Hematopoietic multipotent progenitor cell treated with erythropoietin and hydrocortisone succinate and interleukin-3 and kit ligand, for 4 days (in vitro differentiated cells): Measurements from ENCODE around the gene UPB1.
A peak's percentile ranks its signal among the peaks of the same experiment; 100 is the strongest.

Source experiments
- DNase-seq: peaks from one replicate; pipeline ENCODE4 v3.0.0-alpha.2; 2015

Gene UPB1

DNA sequence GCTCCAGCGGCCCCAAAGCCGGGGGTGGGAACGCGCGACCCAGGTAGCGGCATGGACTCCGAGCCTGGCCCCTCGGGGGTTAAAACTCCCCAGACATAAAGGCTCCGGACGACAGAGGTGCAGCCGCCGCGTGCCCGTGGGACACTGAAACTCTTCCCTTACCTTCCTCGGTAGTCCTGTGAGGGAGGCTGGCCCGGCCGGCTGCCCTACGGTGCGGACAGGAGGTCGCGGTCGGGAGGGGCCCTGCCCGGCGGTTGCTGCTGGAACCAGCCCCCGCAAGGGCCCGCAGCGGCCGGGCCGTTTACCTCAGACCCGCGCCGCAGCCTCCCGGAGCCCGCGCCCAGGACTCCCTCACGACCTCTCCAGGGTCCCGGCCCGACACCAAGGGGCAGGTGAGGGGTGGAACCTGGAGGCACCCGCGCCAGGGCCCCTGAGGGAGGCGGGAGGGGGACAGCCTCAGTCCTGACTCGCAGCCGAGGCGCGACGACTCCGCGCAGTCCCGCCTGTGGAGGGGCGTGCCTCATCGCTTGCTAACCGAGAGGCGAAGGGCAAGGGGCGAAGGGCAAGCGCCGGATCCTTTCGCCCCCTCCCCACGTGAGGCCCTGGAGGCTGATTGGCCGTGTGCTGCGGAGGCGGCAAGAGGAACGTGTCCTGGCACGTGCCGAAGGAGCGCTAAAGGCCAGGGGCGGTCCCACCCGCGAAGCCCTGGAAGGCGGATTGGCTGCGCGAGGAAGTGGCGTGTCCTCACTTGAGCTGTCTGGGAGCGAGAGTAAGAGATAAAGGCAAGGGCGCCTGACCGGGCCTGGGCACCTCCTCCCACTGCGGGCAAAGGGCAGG lies at the start of gene UPB1:
TSS of gene UPB1 (plus strand) at position 805 of the 837 bp plus-strand sequence. CDS start 72 bp downstream, outside the sequence.
- DNase-seq = peak; percentile 41

DNA sequence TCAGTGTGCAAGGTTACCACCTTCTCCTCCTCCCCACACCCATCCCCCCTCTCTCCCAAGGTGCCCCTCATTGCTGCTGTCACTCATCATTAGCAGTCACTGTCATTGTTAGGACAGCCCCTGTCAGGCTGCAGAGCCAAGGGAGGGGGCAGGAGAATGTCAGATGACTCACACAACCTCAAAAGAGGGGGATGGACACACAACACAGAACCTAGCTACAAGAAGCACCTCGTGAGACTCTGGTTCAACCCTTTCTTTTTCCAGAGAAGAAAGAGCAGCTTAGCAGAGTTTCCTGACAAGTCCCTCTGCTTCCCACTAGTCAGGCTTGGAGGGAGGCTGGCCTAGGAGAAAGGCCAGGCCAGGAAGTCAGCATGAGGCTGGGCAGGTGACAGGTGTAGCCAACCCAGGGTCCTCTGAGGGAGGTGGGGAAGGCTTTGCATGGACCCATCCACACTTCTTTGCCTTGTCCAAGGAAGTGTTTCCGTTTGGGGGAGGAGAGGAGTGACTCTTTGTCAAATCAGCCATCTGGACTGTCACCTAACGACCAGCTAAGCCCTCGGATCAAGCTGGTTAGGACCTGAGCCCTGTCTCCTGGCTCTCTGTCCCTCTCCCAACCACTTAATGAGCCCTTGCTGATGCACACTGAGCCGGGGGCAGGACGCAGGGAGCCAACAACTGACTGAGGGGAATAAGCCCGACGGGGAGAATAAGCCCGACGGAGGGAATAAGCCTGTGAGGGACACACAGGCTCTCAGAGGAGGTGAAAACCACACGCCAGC lies 49.5 kb upstream of the UPB1 start:
- DNase-seq = no peak

DNA sequence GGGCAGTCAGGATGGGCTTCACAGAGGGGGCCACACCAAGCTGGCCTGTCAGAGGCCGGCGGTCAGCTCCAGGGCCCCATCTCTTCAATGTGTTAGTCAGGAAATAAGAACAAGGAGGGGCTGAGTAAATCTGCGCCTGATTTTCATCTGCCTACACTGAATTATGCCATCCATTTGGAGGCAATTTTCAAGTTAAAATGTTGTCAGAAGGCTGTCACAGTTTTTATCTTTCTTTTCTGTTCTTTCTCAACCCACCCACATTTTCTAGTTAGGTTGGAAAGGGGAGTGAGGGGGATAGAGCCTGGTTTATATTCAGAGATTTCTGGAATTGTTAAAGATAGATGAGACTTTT lies 48.9 kb upstream of the UPB1 start:
- no peak for DNase-seq

DNA sequence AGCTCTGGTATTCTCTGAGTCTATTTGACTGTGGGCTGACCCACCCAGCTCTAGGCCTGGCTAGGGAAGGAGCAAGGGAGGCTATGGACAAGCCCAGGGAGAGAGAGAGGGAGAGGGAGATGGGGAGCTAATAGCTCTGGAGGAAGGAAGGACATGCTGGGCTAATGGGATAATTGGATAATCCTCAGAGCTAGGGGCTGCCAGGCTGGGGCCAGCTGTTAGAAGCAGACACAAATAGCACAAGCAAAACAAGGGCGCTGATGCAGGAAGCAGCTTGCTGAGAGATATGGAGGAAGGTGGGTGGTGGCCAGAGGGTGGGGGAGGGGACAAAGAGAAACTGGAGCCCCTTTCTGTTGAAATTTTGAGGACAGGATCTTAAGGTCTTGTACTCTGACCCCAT lies 44.5 kb upstream of the UPB1 start:
- DNase-seq = peak; percentile 77

DNA sequence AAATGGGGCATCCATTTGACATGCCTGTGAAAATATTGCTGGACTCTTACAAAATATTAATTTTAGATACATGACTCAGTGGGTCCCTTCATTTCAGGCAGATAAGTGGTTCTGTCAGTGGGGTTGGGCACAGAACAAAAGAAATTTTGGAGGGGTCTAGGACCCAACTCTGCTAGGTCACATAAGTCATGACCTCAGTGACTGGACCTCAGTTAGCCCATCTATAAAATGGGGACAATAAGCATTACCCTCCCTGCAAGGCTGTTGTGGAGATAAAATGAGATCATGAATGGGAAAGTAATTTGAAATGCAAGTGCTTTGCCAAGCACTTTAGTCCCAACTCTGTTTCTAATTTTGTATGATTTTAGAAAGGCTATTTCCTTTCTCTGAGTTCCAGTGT lies 44.0 kb upstream of the UPB1 start:
- DNase-seq = no peak

DNA sequence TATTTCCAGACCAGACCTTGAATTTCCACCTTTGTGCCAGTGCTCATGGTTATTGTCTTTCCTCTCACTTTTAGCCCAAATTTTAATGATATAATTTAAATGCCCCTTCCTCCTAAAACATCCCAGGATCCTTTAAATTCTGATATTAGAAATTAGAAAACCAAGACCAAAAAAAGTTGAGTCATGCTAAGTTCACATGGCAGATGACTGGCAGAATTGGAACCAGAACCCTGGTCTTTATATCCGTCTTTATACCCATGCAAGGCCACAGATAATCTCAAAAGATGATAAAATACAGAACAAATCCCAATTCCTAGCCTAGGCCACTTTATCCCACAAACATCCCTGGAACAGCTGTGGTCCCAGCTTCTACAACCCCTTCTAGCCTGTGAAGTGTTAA lies 41.3 kb upstream of the UPB1 start:
- DNase-seq = no peak

DNA sequence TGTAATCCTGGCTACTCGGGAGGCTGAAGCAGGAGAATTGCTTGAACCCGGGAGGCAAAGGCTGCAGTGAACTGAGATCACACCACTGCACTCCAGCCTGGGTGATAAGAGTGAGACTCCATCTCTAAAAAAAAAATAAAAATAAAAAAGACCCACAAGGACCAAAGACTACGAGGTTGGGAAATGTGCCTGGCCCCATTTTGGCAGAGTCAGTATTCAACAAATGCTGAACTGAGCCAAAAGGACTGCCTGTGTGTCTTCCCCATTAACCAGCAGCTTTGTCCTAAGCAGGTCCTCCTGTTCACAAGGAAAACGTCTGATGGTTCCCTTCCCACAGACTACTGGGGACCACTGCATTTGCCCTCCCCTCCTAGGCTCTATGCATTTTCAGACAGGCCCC lies 40.1 kb upstream of the UPB1 start:
- DNase-seq = no peak

DNA sequence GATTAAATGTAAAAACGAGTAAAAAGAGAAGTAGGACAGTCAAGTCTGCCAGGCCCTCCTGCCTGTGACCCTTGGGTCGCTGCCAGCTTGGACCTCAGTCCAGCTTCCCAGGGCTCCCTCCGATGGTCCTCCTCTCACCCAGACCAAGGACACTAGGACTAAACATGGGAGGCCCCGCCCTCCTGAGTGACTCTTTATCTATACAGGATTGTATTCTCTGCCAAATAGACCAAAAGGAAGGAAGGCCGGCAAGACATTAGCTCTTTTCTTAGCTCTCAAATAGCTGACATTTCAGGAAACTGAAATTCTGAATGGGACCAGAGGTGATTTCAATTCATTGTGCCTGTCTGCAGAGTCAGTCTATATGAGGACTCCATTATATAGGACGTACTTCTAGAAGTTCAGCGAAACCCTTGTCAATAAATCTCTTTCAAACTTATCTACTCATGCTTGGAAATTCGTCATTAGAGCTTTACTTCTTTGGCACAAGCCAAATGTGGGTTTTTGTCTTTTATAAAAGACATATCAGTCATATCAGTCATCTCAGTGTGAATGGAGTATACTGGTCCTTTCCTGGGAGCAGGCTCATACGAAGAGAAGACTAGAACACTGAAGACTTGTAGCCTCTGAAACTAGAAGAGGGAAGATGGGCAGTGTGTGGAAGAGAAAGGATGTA lies 39.2 kb upstream of the UPB1 start:
- DNase-seq = peak; percentile 50

DNA sequence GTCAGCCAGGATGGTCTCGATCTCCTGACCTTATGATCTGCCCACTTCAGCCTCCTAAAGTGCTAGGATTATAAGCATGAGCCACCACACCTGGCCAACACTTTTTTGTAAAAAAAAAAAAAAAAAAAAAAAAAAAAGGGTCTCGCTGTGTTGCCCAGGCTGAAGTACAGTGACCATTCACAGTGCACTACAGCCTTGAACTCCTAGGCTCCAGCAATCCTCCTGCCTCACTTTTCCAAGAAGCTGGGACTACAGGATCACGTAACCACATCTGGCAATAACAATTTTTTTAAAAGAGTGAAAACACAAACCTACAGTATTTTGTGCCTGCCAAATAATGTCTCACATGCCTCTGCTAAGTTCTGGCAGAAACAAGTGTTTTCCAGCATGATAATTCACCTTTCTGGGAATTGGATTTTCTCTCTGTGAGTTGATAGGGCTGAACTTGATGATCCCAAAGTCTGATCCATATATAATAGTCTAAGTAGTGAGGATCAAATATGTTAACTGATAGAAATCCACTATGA lies 37.2 kb upstream of the UPB1 start:
- no peak for DNase-seq

DNA sequence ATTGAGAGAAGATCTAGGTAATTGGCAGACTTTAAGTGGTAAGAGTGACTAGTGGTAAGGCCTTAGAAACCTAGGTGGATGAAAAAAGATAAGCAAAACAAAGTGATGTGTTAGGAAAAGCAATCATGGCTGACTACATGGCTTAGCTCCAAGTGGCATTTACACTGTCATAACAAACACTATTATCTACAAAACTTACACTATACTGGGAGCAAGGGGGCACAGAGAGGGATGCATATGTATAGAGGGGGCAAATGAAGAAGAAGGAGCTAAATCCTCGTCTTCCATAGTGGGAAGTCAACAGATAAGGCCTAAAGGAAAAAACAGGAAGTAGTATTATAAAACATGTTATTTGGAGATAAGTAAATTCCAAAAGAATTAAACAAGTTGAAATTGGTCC lies 35.2 kb upstream of the UPB1 start:
- DNase-seq = peak; percentile 33

DNA sequence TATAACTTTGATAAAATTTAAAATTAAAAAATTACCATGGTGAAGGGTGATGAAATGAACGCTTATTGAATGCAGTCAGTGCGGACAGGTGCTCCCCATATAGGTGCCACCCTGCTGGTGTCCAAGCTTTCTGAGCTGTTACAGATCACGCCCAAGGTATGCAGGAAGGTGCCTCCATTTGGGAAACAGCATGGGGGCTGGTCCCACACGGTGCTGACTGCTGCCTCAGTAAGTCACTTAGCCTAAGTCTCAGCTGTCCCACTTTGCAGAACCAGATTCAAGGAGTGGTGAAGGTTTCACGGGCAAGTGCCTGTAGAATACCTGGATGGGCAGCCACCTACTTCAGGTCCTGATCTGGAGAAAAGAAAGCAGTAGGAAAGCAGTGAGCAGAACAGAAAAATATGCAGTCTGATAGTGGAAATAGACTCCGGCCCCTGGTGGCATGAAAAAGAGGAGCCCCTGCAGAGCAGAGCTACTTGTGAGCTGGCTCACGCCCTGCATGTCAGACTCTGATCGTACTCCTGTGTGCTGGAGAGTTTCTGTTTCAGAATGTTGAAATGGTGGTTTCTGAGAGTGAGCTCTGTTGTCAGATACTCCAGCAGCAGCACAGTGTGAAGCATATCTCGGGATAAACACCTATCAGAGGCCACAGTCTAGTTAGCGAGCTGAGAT lies 34.6 kb upstream of the UPB1 start:
- peak; percentile 37 for DNase-seq

DNA sequence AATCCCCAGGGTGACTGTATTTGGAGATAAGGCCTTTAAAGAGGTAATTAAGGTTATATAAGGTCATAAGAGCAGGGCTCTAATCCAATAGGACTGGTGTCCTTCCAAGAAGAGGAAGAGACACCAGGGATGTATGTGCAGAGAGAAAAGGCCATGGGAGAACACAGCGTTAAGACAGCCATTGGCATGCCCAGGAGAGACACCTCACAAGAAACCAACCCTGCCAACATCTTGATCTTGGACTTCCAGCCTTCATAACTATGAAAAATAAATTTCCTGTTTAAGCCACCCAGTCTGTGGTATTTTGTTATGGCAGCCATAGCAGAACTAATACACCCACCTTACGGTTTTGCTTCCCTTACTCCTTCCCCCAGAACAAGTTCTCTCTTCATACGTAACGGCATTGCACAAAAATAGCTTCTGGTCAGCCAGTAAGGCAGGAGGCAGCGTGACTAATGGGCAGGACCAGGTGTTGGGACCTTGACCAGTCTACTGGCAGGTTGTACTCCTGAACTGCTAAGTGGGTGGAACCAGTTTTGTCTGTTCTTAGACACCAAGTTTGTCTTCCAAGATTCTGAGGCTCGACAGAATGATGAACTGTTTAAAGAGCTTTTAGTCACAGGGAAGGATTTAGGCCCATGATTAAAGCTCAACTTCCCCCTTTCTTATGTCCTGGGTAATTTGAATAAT lies 31.9 kb upstream of the UPB1 start:
- DNase-seq = no peak

DNA sequence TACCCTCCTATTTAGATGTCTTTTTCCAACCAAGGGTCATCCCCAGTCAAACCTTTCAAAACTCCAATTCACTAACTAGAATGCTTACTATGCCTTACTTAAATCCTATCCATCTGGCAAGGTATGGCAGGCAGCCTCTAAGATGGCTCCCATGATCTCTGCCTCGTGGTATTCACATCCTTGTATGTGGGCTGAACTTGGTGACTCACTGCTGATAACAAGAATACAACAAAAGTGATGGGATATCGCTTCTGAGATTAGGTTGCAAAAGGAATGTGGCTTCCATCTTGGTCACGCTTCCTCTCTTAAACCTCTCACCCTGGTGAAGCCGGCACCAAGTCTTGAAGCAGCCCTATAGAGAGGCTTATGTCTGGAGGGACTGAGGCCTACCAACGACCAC lies 29.6 kb upstream of the UPB1 start:
- DNase-seq = peak; percentile 38

DNA sequence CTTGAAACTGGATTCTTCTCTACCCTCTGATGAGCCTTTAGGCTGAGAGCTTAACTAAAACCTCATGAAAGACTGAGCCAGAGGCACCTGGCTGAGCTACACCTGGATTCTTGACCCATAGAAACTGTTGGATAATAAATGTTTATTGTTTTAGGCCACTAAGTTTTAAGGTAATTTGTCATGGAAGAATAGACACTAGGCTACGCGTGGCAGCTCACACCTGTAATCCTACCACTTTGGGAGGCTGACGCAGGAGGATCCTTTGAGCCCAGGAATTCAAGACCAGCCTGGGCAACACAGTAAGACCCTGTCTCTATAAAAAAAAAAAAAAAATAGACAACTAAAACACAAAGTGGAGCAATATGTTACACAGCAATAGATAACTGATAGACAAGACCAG lies 29.2 kb upstream of the UPB1 start:
- DNase-seq = no peak

DNA sequence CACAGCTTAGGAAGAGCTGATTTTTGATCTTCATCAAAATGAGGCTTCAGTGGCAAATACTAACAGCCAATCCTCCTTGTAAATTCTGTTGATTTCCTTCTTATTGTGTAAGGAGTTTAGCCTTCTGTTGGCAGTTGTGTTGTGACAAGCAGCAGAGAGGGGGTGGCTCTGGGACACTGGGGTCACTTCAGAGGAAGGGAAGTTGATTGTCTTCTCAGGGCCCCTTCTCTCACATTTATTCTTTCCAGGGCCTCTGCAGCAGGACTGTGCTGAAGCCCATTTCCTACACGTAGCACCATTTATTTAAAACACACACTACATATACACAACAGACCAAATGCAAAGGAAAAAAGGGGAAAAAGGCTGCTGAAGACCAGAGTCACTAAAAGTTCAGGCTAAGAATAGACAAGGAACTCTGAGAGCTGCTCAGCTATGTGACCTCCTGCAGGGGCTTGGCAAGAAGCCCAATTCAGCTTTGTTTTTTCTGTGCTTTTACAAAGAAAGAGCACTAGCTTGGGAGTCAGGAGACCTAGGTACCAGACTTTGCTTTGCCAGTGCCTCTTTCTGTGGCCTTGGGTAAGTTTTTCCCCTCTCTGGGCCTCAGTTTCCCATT lies 28.3 kb upstream of the UPB1 start:
- DNase-seq = peak; percentile 54

DNA sequence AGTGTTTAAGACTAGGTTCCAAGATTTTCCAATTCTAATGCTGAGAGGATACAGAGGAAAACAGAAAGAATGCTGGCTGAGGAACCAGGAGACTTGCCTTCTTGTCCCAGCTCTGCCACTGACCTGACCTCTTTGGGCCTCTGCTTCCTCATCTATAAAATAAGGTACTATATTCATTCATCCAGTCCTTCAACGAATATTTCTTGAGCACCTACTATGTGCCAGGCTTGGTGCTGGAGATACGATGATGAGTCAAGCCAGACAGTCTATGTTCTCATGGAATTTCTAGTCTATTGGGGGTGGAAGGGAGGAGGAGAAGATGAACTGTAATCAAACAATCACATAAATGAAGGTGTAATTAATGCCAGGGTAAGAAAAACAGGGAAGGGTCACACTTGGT lies 27.8 kb upstream of the UPB1 start:
- no peak for DNase-seq

DNA sequence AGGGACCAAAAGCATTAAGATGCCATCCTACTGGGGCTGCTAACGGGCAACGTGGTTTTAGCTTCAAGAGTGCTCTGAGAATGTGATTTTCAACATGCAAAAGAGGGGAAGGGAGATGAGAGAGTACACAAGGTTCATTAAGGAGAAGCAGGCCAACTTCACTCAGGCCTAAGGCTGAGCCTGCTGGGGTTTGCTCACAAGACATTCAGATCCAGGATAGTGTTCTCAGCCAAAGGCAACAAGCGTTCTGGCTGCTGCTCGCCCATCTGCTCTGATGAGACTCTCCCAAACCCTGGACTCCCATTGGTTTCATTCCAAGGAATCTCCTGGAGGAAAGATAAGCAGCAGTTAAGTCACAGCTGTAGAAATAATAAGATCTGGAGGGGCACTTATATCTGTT lies 23.6 kb upstream of the UPB1 start:
- no peak for DNase-seq

DNA sequence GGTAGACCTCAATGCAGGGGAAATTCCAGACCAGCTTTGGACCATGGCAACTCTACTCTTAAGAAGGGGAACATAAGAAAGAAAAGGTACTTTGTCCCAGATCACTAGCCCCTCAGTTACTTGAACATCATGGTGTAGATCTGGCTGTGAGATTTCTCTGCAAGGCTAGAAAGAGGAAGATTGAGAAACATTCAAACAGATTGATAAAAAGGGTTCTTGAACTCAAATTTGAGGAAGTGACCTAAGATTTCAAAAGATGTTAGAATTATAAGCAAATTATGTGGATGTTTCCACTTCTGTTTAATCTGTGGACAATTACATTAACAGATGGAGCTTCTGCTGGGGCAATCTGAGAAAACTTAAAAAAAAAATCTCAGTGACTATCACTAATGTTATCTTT lies 21.8 kb upstream of the UPB1 start:
- DNase-seq = peak; percentile 84

DNA sequence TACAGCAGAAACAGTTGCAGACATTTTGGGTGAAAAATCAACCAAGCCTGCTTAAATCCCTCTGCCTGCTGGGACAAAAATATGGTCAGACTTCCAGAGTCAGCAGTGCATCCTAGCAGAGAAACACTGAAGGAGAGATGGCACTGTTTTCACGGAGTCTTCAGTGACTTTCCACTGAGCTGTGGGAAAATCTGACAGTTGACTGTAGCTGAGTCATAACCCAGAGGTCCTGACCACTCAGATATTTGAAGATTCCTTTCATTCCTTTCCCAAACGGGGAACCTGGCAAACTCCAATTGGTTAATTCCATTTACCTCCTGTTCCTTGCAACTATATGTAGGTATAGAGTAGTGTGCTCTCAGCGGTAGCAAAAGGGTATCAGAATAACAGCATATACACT lies 20.9 kb upstream of the UPB1 start:
- DNase-seq = no peak

DNA sequence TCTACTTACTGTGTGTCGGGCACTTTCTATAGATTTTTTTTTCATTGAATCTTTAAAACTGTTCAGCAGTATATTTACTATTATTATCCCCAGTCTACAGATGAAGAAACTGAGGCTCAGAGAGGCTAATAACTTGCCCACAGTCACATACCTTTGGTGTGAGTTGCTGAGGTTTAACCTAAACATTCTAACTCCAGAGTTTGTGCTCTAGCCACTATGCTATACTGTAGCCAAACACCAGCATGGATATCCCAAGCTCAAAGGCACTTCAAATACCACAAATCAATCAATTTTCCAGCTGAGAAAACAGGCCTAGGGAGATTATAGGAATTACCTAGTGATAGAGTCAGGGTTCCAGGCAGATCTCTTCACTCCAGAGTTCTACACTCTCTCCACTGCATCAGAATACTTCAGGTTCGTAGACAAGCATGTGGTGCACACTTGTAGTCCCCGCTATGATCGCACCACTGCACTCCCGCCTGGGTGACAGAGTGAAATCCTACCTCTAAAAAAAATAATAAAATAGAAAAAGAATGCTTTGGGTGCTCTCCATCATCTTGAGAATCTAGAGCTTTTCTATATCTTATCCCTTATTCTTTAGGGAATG lies 20.4 kb upstream of the UPB1 start:
- no peak for DNase-seq

DNA sequence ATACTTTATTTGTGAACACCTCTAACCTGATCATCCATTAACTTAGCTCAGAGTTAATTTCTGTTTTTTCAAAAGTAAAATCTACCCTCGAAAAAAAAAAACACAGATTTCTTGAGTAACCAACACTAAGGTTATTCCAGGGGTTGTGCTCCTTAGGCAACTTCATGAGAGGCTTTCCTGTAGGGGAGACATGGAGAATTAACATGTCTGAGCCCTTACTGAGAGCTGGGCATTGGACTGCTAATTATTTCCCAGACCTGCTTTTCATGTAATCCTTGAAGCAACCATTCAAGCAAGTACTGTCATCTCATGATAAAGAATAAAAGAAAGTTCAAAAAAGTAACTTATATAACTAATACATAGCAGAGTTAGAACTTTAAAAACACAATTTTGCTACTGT lies 13.5 kb upstream of the UPB1 start:
- DNase-seq = no peak

DNA sequence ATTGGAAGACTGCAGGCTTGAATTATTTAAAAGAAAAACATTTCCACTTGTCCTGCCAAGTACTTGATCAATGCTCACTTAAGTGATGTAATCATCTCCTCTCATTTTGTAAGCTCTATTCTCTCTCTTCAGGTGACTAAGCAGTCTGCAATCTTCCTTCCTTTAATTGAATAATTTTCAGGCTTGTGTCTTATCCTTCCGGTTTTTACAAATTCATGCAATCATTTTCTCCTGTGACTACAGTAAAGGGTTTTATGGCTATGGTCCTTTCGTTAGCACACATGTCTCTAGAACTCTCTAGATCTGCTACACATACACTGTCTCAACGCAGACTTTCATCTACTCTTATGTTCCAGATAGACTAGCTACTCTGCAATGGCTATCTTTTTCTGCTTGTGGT lies 12.6 kb upstream of the UPB1 start:
- peak; percentile 64 for DNase-seq
